ENCODE measurements around the gene TSC22D3. TPM values are rescaled to one million over a fixed set of nuclear protein-coding genes. Genes with fewer than 3 reads are reported as not detected.
A peak's percentile ranks its signal among the peaks of the same experiment; 100 is the strongest.

The TSC22D3 gene
- total RNA-seq, 2 donors from 2014 or later: 9.9 to 10.5 TPM

DNA sequence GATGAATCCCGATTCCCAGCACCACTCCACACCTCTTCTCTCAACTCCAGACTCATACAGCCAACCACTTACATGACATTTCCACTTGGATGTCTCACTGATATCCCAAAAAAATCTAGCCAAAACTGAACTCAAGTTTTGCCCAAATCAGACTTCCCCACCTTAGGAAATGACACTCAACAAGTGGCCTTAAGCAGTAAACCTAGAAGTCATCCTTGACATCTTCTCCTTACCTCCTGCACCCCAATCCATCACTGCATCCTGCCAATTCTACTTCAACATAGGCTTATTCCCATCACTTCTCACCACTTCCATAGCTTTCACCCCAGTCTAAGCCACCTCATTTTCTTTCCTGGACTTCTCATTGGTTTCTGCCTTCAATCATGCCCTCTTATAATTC is 108.2 kb downstream of the TSC22D3 start:
- Histone ChIP-seq H3K4me3 (ENCODE audit: low read length) (no peak overlapping the region), H3K27me3 (ENCODE audit: control insufficient read depth, insufficient read depth, low read length, poor library complexity, severe bottlenecking) (no peaks in the 10 kb centered on the region), H3K9me3 (ENCODE audit: control insufficient read depth, low read length) (no peaks in the 10 kb centered on the region), H3K36me3 (ENCODE audit: control insufficient read depth, insufficient read depth, low read length) (no peaks in the 10 kb centered on the region), H3K9ac (ENCODE audit: extremely low read depth, low read length, poor library complexity, severe bottlenecking) (no peak overlapping the region), H3K27ac (ENCODE audit: low read depth, low read length) (no peak overlapping the region), H3K4me1 (ENCODE audit: control insufficient read depth, insufficient read depth, low read length) (no peaks in the 10 kb centered on the region)
- TF ChIP-seq, protein P1, sequence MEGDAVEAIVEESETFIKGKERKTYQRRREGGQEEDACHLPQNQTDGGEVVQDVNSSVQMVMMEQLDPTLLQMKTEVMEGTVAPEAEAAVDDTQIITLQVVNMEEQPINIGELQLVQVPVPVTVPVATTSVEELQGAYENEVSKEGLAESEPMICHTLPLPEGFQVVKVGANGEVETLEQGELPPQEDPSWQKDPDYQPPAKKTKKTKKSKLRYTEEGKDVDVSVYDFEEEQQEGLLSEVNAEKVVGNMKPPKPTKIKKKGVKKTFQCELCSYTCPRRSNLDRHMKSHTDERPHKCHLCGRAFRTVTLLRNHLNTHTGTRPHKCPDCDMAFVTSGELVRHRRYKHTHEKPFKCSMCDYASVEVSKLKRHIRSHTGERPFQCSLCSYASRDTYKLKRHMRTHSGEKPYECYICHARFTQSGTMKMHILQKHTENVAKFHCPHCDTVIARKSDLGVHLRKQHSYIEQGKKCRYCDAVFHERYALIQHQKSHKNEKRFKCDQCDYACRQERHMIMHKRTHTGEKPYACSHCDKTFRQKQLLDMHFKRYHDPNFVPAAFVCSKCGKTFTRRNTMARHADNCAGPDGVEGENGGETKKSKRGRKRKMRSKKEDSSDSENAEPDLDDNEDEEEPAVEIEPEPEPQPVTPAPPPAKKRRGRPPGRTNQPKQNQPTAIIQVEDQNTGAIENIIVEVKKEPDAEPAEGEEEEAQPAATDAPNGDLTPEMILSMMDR (conservative IDR thresholded peaks at IDR 0.05): no peak
- Mint-ChIP-seq H3K36me3 (ENCODE audit: low read depth) (no peaks in the 10 kb centered on the region), H3K27me3 (ENCODE audit: insufficient read depth) (peaks cover 10% of the 10 kb centered on the region), H3K9me3 (peaks cover 20% of the 10 kb centered on the region), H3K27ac (no peak overlapping the region), H3K4me3 (no peak overlapping the region), H3K4me1 (peaks cover 16% of the 10 kb centered on the region)
- peak; percentile 22 for DNase-seq
- WGBS, 2 experiments (ENCODE audit: insufficient coverage in 1 of 2, insufficient read length in 1 of 2): 96% methylated on average over 1 of the region's 1 CpG; no CpG with 5 or more reads in 1 of the 2 experiments

DNA sequence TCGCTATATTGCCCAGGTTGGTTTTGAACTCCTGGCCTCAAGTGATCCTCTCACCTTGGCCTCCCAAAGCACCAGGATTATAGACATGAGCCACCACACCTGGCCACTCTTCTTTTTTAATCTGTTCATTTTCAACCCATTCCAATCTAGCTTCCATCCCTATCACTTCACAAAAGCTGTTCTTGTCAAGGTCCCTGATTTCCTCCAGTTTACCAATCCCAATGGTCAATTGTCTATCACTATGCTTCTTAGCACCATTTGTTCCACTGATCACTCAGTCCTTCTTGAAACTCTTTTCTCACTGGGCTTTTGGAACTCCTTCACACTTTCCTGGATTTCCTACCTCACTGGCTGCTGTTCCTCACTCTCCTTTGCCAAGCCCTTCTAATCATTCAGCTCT is 108.7 kb downstream of the TSC22D3 start:
- Histone ChIP-seq H3K27me3 (ENCODE audit: control insufficient read depth, insufficient read depth, low read length, poor library complexity, severe bottlenecking) (no peaks in the 10 kb centered on the region), H3K9me3 (ENCODE audit: control insufficient read depth, low read length) (no peaks in the 10 kb centered on the region), H3K4me3 (ENCODE audit: low read length) (no peak overlapping the region), H3K27ac (ENCODE audit: low read depth, low read length) (no peak overlapping the region), H3K9ac (ENCODE audit: extremely low read depth, low read length, poor library complexity, severe bottlenecking) (no peak overlapping the region), H3K4me1 (ENCODE audit: control insufficient read depth, insufficient read depth, low read length) (no peaks in the 10 kb centered on the region), H3K36me3 (ENCODE audit: control insufficient read depth, insufficient read depth, low read length) (no peaks in the 10 kb centered on the region)
- peaks cover 19% of the 10 kb centered on the region for H3K4me1 Mint-ChIP-seq
- no peaks in the 10 kb centered on the region for H3K36me3 Mint-ChIP-seq (ENCODE audit: low read depth)
- no peak overlapping the region for H3K27ac Mint-ChIP-seq
- H3K9me3 Mint-ChIP-seq: peaks cover 20% of the 10 kb centered on the region
- peaks cover 10% of the 10 kb centered on the region for H3K27me3 Mint-ChIP-seq (ENCODE audit: insufficient read depth)
- DNase-seq: no peak
- H3K4me3 Mint-ChIP-seq: no peak overlapping the region
- no CpG with 5 or more reads among the region's 1 CpG for WGBS, 2 experiments (ENCODE audit: insufficient coverage in 1 of 2, insufficient read length in 1 of 2)
- TF ChIP-seq, protein P1 (conservative IDR thresholded peaks at IDR 0.05): no peak

Other genes starting within 250 kb of the TSC22D3 start
- gene PRPS1, start 147.3 kb downstream of the TSC22D3 start, total RNA-seq: 10 to 100 TPM; 51.6 to 62.7 TPM
- gene NCBP2L, start 1.9 kb upstream of the TSC22D3 start, total RNA-seq: not detected
- 10 to 100 TPM in 1 of 2 donors, 1 to 10 TPM in 1; 5.2 to 10.0 TPM for gene MID2, start 50.1 kb upstream of the TSC22D3 start, total RNA-seq
- gene TEX13B, start 206.6 kb upstream of the TSC22D3 start, total RNA-seq: not detected

Data from endodermal cell (in vitro differentiated cells).